Stimulated activated CD4-positive, alpha-beta T cell treated with anti-CD3 and anti-CD28 coated beads, Interleukin-2, amount 100 ng/mL, for 24 hours (primary cell): ENCODE results near the gene KCNMB4.

Experiments used
- DNase-seq, 2 donors: peaks; one replicate each; pipeline ENCODE4 v3.0.0-alpha.2; 2020

KCNMB4 gene

DNA sequence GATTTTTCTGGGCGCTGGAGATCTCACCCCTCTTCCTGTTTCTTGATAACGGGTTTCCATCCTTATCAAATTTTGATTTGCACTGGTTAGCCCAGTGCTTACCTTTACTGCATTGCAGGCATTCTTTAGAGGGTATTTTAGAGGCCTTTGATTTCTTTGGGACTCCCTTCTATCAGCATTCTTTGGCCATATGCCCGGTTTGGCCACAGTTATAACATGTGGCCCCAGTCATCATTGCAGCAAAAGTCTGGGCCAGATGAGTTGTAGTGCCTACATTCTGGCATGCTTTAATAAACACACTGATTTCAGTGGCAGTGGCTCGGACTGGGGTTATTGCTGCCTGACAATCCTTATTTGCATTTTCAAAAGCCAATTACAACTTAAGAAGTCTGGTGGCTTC lies 82.3 kb downstream of the KCNMB4 start:
- DNase-seq, result no peak

DNA sequence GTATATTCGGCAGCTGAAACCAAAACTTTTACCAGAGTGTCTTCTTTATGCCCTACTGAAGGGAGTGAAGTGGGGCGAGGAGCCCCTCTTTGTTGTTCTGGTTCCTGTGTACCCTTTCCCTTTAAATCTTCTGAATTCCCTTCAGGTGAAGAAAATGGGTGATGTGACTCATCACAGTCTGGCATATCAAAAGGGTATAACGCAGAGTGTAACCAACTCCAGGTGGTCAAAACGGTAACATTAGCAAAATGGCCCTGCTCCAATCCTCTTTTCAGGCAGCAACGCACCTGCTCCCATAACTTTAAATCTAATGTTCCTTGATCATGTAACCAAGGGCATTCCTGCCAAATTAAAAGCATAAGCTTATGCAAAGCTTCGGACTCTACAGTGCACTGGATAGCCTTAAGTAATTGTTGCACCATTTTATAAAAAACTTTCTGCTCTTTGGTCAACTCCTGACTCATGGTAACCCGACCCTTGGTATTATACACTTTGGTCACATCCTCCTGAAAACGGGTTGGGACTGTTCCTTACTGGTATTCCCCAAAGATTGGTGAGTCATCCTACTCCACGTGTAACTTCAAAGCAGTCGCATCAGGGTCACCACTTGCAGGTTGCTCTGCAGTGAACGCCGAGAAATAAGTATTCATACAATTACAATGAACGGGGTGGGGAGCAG lies 83.1 kb downstream of the KCNMB4 start:
- no peak for DNase-seq

DNA sequence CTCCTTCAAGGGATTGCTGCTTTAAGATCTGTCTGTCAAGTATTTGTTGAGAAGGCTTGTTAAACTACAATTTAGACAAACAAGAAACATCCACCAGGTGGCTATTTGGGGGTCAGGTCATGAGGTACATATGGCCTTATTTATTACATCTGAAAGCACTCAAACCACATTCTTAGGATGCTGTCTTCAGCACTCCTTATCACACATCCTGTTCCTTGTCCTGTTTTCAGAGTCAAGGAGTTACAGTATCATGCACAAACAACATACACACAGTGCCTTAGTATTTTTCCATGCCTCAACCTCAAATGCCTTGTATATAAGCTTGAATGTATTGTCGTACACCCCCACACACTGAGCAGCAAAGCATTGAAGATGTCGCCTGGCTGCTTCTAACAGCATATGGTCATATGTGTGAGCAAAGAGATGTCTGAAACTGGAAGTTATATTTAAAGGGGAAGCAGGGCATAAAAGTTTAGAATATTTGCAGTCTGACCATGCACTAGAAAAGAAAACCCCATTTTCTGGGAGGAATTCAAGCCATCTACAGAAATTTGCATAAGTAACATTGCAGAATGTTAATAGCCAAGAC lies 83.8 kb downstream of the KCNMB4 start:
- no peak for DNase-seq

DNA sequence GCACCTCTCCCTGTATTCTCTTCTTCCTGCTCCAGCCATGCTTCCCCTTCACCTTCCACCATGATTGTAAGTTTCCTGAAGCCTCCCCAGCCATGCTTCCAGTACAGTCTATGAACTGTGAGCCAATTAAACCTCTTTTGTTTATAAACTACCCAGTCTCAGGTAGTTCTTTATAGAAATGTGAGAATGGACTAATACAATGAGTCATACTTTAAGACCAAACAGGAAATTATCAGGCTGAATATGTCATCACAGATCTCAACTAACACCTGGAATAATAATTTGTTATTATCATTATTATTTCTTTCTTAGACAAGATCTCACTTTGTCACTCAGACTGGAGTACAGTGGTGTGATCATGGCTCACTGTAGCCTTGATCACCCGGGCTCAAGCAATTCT lies 85.4 kb downstream of the KCNMB4 start:
- no peak for DNase-seq

DNA sequence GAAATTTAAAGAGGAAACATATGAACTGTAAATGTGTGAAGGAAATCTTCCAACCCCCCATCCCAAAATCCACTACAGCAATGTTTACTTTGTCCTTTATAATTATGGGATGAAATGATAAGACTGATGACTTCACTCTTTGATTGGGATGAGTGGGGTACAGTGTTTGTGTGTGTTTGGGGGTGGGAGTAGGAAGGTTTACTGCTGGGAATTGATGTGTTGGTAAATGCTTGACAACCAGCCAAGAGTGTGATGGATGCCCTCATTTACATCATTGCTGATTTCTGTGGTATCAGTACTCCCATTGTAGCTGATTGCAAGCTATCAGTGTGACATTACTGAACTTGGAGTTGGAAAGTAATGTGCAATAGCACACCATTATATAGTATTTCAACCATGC lies 90.9 kb downstream of the KCNMB4 start:
- no peak for DNase-seq

DNA sequence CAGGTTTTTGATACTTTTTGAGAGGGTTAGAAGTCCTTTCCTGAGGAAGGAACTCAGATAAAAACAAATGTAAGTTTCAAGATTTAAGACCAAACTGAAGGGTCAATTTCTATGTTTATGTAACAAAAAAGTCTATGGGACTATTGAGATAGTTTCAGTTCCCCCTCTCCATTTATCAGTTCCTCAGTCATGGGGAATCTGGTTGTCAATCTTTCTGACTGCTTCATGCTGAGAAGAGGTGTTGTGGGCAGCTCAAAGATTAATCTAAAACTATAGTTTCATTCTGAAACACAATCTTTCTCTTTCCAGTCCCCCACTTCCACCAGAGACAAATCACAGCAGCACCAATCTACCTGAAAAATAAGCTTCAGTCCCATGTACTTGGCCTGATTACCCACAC lies 93.7 kb downstream of the KCNMB4 start:
- DNase-seq, result no peak

DNA sequence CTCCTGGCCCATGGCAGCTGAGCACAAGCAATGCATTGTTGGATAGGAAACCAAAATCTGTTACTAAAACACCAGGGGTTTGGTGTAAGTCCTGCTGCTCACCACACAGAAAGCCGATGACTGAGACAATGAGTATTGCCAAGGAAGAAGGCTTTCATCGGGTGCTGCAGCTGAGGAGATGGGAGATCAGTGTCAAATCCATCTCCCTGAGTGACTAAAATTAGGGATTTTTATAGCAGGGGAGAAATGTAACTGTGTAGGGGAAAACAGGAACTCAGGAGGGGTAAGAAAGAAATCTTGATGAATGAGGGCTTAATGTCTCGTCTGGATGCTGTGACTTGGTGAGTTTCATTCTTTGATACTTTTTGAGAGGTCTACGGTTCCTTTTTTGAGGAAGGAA lies 97.9 kb downstream of the KCNMB4 start:
- no peak for DNase-seq

DNA sequence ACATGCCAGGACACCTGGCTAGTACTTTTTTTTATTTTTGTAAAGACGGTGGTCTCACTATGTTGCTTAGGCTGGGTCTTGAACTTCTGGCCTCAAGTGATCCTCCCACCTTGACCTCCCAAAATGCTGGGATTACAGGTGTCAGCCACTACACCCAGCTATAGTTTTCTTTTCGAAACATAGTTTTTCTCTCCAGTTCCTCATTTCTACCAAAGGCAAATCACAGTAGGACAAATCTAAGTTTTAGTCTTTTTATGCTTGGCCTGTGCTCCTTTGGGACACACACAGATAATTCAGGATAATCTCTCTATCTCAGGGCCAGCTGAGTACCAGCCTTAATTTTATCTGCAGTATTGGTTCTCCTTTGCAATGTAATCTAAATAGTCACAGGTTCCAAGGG lies 100.7 kb downstream of the KCNMB4 start:
- DNase-seq, result no peak

DNA sequence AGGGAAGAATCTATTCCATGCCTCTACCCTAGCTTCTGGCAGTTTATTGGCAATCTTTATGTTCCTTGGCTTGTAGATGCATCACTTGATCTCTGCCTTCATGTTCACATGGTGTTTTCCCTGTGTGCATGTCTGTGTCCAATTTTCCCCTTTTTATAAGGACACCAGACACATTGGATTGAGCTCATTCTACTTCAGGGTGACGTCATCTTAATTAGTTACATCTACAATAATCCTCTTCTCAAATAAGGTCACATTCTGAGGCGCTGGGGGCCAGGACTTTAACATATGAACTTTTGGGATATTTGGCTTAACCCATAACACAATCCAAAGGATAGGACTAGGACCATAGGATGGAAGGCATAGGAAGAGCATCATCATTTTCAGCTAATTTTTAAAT lies 101.4 kb downstream of the KCNMB4 start:
- DNase-seq, result no peak

DNA sequence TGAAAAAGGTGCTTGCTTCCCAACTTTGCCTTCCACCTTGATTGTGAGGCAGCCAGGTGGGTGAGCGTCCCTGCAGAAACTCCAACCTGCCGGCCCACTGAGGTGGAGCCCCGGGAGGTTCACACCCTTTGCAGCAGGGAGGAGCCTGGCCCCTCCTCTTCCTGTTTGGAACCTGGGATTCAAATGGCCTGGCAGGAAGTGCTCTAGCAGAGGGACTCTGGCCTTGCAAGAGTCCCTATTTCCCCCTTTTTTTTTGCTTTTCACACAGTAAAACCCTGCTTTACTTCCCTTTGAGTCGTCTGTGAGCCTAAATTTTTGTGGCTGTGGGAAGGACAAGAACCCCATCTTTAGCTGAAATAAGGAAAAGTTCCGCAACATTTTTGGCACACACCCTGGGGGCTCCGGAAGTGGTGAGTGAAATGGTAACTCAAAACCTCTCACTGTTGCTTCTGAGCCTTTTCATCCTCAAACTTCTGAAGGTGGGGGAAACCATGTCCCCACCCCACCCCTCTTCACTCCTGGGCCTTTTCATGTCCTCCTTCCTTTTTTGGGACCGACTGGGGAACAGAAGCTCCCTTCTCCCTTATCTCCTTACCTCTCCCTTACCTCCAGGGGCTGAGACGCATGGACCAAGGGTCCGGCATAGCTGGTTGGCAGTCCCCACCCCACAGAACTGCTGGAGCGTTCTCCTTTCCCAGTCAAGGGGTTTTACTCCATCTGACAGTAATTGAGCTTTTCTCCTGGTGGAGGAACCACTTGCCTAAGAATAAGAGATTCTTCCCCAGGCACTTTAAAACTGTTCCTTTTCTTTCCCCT lies 102.0 kb downstream of the KCNMB4 start:
- DNase-seq, result no peak

DNA sequence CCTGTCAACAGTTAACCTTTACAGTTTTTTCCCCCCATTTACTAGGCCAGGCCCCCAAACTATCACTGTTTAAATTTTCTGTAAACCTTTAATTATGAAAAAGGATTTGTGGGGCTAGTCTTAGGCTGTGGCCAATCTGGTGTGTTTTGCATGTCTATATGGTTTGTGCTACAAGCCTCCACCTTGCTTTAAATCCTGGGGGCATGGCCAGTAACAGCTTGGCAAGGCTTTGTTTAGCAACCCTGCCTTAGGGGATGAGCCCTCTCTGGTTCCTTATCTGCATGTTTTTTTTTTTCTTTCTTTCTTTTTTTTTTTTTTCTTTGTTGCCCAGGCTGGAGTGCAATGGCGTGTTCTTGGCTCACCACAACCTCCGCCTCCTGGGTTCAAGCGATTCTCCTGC lies 102.7 kb downstream of the KCNMB4 start:
- no peak for DNase-seq

DNA sequence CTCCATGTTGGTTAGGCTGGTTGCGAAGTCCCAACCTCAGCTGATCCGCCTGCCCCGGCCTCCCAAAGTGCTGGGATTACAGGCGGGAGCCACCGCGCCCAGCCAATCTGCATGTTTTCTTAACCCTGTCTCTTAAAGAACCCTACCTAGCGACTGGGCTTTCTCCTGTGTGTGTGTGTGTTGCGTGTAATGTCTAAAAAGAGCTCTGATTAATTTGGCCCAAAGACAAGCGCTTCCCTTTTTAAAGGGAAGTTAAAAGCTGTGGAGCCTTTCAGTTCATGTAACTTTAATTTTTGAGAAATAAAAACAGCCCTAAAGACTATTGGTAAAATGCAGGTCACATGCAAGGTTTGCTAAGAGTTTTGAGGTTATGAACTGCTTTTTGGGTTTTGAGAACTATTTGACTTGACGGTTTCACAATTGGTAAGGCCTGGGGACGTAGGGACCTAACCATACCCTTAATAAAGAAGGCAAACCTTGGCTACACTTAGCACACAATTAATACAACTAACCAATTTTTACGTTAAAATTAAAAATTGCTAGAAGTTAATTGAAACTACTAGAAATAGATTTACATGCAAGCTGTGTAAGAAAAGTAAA lies 103.2 kb downstream of the KCNMB4 start:
- DNase-seq, result no peak

DNA sequence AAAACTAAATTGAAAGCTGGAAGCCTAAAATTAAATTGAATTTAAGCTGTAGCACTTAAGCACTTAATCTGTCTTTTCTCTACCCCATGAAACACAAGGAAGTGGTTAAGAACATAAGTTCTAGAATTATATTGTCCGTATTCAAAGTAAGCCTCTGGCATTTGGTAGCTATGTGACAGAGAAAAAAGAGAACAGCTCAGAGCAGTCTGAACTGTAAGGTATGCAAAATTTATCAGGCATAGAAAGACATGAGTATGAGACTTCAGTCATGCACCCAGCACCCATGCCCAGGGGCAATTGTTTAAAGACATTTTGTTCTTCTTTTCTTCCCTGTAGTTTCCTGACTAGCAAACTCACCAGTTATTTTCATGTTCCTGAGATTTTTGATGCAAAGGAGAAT lies 116.7 kb downstream of the KCNMB4 start:
- DNase-seq, result no peak
